Cardiac muscle cell (in vitro differentiated cells and primary cell): Measurements from ENCODE around the gene ATP11C. TPM values are rescaled to one million over a fixed set of nuclear protein-coding genes. Genes with fewer than 3 reads are reported as not detected.

Experiments
- DNase-seq, 2 donors: peaks; one replicate each; pipeline versions ENCODE4 v3.0.0 to v3.0.0-alpha.2; 2010 to 2017; ENCODE audit warnings: low read depth in 1 of 2, low spot score in 1 of 2
- H3K27ac ChIP-seq: fragments of 200-600 bp; sonication (generic); 2 replicates; pipeline ENCODE4 v1.5.1; 2016
- H3K27me3 ChIP-seq: fragments of 200-600 bp; sonication (generic); 2 replicates; pipeline ENCODE4 v1.6.0; 2016; ENCODE audit warnings: control low read depth
- H3K36me3 ChIP-seq: fragments of 200-600 bp; sonication (generic); 2 replicates; pipeline ENCODE4 v1.5.1; 2016; ENCODE audit warnings: control low read depth
- H3K4me1 ChIP-seq: fragments of 200-600 bp; sonication (generic); 2 replicates; pipeline ENCODE4 v1.8.1; 2017; ENCODE audit warnings: low read depth, mild to moderate bottlenecking, mixed run types
- H3K4me3 ChIP-seq: fragments of 200-600 bp; sonication (generic); 2 replicates; pipeline ENCODE4 v1.5.1; 2016; ENCODE audit warnings: mild to moderate bottlenecking
- H3K9me3 ChIP-seq: fragments of 200-600 bp; sonication (generic); 2 replicates; pipeline ENCODE4 v1.5.1; 2017; ENCODE audit warnings: low read depth, mild to moderate bottlenecking, control low read depth
- CTCF ChIP-seq: IDR thresholded peaks from 2 replicates; pipeline ENCODE4 v1.5.1; 2012; ENCODE audit warnings: low read depth, mild to moderate bottlenecking, low read length
- polyA plus RNA-seq: library from polyadenylated mRNA; unstranded; fragments of >200 nt; fragmentation: Nextera tagmentation; extraction: Ambion mirVana; gene quantifications from 2 replicates; pipeline ENCODE4 v1.2.1, GENCODE V29; 2016
- total RNA-seq: library from RNA; depleted of rRNA; stranded (reverse); fragments of >200 nt; gene quantifications from 2 replicates; pipeline ENCODE4 v1.2.3, GENCODE V29; 2016

ATP11C gene
- total and polyA plus RNA-seq, 2 experiments from 2014 or later, result 7.4 to 17.1 TPM

- TF ChIP-seq CTCF, result no peak
Measured at GRCh38 chrX:139783030-139783429, 149.8 kb downstream of the ATP11C start.

DNA sequence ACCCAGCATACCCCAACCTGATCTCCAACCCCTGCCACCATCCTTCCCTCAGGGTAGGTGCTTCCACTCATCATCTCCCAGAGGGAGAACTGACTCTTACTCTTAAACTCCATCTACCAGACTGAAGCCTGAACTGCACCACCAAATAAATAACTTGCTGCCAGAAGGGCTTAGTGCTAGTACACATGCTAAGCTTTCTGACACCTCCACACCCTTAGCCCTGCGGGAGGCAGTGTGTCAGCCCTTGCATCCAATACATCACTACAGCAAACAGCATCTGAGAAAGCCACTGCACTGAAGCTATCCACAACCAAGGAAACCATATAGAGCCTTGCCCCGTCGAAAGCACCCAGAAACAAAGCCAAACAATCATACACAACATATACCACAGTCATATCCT, 156.3 kb downstream of the ATP11C start:
- Histone ChIP-seq H3K4me1 (no peaks in the 10 kb centered on the region), H3K9me3 (no peaks in the 10 kb centered on the region), H3K27me3 (no peaks in the 10 kb centered on the region), H3K4me3 (no peak overlapping the region), H3K36me3 (no peaks in the 10 kb centered on the region), H3K27ac (no peak overlapping the region)
- TF ChIP-seq CTCF, result no peak
- DNase-seq, result no peak

More at GRCh38 chrX:139783030-139783429, 149.8 kb downstream of the ATP11C start:
- H3K4me3 ChIP-seq, result no peak overlapping the region
- H3K9me3 ChIP-seq, result no peaks in the 10 kb centered on the region
- DNase-seq, result no peak
- H3K4me1 ChIP-seq, result no peaks in the 10 kb centered on the region
- H3K27me3 ChIP-seq, result no peaks in the 10 kb centered on the region
- H3K27ac ChIP-seq, result no peak overlapping the region
- H3K36me3 ChIP-seq, result peaks cover 2% of the 10 kb centered on the region

DNA sequence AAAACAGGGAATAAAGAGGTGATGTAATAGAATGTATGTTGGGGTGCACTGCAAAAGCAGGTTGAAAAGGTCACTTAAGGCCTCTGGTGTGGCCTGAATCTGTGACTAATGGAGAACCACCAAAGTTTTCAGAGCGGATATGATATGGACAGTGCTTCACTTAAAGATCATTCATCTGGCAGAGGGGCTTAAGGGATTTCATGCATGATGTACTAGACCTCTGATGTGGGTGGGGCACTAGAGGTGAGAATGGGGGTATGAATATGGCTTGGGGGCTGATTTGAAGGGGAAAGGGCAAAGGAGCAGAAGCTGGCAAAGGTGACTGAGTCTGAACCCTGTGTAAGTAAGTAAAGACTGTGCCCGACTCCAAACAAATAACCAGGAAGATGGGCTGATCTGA, 162.5 kb downstream of the ATP11C start:
- no peaks in the 10 kb centered on the region for H3K27me3 ChIP-seq
- H3K4me3 ChIP-seq, result no peak overlapping the region
- TF ChIP-seq CTCF, result no peak
- no peaks in the 10 kb centered on the region for H3K9me3 ChIP-seq
- H3K36me3 ChIP-seq, result no peaks in the 10 kb centered on the region
- no peak for DNase-seq
- no peaks in the 10 kb centered on the region for H3K4me1 ChIP-seq
- no peak overlapping the region for H3K27ac ChIP-seq

DNA sequence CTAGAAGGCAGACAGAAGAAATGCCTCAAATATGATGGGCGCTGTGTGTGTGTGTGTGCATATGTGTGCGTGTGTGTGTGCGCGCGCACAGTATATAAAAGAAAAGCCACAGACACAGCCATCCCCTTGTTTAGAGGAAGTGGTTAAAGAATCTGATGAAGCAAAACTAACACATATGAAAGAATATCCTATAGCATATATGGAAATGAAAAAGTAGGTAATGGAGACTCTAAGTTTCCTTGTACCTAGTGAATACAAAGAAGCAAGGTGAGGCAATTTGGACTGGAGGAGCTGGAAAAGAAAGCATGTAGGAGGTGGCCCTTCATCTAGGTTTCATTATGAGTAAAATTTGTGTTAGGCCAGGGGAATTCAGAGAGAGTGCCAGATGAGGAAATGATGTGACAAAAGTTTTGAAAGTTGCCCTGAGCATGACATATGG, 166.3 kb downstream of the ATP11C start:
- no peak overlapping the region for H3K27ac ChIP-seq
- no peak for TF ChIP-seq CTCF
- H3K4me3 ChIP-seq, result no peak overlapping the region
- no peaks in the 10 kb centered on the region for H3K4me1 ChIP-seq
- no peaks in the 10 kb centered on the region for H3K27me3 ChIP-seq
- H3K9me3 ChIP-seq, result no peaks in the 10 kb centered on the region
- no peak for DNase-seq
- no peaks in the 10 kb centered on the region for H3K36me3 ChIP-seq

DNA sequence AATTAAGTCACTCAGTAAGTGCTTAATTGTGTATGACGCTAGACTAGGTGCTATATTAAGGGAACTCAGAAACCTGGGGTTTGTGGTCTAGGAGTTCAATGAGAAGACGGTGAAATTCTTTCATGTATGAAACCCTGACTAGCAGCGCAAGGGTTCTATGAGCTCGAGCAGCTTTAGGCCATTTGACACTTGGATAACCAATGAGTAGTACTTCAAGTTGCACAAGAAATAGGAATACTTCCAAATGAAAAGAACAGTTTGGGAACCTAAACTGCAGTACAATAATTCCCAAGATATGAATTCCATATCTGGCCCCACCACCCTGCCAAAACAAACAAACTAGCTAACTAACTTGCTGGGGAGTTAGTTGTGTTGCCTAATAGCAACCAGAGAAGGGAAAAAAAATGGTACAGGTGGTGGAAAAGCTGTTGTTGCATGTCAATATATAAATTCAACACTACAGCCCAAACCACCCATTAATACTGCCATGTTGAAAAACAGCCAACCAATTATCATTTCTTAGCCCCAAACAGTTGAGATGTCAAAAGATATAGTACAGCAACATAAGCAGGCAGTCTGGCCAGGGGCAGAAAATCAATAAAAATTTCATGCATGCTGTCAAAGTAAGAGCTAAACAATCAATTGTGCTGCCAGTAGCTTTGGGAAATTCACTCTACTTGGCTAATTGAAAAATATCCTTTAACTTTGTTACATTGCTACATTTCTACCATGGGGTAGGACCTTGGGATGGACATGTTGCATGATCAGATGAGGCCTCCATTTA, 170.3 kb downstream of the ATP11C start:
- H3K4me3 ChIP-seq, result no peak overlapping the region
- no peaks in the 10 kb centered on the region for H3K4me1 ChIP-seq
- no peak for TF ChIP-seq CTCF
- H3K36me3 ChIP-seq, result no peaks in the 10 kb centered on the region
- H3K27me3 ChIP-seq, result no peaks in the 10 kb centered on the region
- H3K27ac ChIP-seq, result no peak overlapping the region
- H3K9me3 ChIP-seq, result no peaks in the 10 kb centered on the region
- peak in 1 of 2 donors; percentile 81 for DNase-seq
